ENCODE results near the gene UGT1A4.
"Not testable (repeated sequence)": the region's sequence is repeated elsewhere in the genome, so short reads cannot be mapped to it uniquely, and the experiment has no call there.

UGT1A4 gene

DNA sequence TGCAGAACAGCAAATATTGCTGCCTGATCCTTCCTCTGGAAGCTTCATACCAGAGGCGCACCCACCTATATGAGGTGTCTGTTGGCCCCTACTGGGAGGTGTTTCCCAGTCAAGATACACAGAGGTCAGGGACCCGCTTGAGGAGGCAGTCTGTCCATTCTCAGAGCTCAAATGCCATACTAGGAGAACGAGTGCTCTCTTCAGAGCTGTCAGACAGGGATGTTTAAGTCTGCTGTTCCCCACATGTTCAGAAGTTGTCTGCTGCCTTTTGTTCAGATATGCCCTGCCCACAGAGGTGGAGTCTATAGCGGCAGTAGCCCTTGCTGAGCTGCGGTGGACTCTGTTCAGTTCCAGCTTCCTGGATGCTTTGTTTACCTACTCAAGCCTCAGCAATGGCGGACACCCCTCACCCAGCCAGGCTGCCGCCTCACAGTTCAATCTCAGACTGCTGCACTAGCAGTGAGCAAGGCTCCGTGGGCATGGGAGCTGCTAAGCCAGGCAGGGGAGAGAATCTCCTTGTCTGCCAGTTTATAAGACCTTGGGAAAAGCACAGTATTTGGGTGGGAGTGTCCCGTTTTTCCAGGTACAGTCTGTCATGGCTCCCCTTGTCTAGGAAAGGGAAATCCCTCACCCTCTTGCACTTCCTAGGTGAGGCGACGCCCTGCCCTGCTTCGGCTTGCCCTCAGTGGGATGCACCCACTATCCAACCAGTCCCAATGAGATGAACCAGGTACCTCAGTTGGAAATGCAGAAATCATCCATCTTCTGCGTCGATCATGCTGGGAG, 18.5 kb downstream of the UGT1A4 start:
- H3K9ac ChIP-seq (ENCODE audit: low read depth, low read length); H3K36me3 ChIP-seq (ENCODE audit: control insufficient read depth, insufficient read depth, low read length); H3K4me1 ChIP-seq (ENCODE audit: control insufficient read depth, insufficient read depth, low read length); H3K9me3 ChIP-seq (ENCODE audit: control insufficient read depth, insufficient read depth, low read length); H3K4me3 ChIP-seq (ENCODE audit: low read depth, low read length); H3K27me3 ChIP-seq (ENCODE audit: control insufficient read depth, insufficient read depth, low read length): not testable (repeated sequence)

DNA sequence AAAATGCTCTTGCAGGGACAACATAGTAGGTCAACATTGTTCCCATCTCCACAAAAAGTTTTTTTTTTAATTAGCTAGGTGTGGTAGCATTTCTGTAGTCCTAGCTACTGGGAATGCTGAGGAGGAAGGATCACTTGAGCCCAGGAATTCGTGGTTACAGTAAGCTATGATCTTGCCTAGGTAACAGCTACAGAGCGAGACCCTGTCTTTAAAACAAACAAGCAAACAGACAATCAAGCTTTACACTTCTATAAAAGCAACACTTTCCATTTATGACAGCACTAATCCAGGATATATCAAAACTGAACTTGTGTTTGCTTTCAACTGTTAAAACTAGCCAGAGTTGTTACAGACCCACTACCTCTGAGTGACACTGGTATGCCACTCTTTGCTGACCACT, 22.3 kb downstream of the UGT1A4 start:
- no peaks in the 10 kb centered on the region for H3K36me3 ChIP-seq (ENCODE audit: control insufficient read depth, insufficient read depth, low read length)
- H3K9me3 ChIP-seq (ENCODE audit: control insufficient read depth, insufficient read depth, low read length): peaks cover 4% of the 10 kb centered on the region
- no peaks in the 10 kb centered on the region for H3K27me3 ChIP-seq (ENCODE audit: control insufficient read depth, insufficient read depth, low read length)
- no peaks in the 10 kb centered on the region for H3K4me1 ChIP-seq (ENCODE audit: control insufficient read depth, insufficient read depth, low read length)
- no peak overlapping the region for H3K4me3 ChIP-seq (ENCODE audit: low read depth, low read length)
- no peak overlapping the region for H3K9ac ChIP-seq (ENCODE audit: low read depth, low read length)

DNA sequence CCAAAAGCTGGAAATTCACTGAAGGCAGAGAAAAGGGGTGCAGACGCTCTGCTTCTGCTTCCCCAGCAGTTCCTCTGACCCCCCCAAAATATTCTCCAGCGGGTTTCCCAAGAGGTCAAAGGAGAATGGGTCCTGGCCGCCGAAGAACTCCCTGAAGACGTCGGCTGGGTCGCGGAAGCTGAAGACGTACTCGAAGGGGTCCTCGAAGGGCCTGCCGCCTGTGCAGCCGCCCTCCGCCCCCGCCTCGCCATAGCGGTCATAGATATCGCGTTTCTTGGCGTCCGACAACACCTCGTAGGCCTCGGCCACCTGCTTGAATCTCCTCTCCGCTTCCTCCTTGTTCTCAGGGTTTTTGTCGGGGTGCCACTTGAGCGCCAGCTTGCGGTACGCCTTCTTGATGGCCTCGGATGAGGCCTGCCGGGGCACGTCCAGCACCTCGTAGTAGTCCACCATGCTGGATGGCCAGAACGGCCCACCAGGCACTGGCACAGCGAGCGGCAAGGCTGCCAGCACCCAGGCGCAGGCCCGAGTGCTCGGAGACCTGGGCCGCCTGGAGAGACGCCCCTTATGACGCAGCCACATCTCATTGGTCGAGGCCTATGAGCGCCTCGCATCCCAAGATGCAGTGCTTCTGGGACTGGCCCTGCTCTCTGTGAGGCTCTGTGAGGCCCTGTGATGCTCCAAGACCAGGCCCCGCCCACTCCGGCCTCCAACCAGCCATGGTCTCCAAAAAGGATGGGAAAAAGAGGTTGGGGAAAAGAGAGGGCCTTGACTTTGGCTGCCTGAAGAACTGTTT, 25.1 kb downstream of the UGT1A4 start:
- Histone ChIP-seq H3K36me3 (ENCODE audit: control insufficient read depth, insufficient read depth, low read length) (no peaks in the 10 kb centered on the region), H3K9me3 (ENCODE audit: control insufficient read depth, insufficient read depth, low read length) (no peaks in the 10 kb centered on the region), H3K27me3 (ENCODE audit: control insufficient read depth, insufficient read depth, low read length) (no peaks in the 10 kb centered on the region), H3K9ac (ENCODE audit: low read depth, low read length) (no peak overlapping the region), H3K4me3 (ENCODE audit: low read depth, low read length) (no peak overlapping the region), H3K4me1 (ENCODE audit: control insufficient read depth, insufficient read depth, low read length) (no peaks in the 10 kb centered on the region)

DNA sequence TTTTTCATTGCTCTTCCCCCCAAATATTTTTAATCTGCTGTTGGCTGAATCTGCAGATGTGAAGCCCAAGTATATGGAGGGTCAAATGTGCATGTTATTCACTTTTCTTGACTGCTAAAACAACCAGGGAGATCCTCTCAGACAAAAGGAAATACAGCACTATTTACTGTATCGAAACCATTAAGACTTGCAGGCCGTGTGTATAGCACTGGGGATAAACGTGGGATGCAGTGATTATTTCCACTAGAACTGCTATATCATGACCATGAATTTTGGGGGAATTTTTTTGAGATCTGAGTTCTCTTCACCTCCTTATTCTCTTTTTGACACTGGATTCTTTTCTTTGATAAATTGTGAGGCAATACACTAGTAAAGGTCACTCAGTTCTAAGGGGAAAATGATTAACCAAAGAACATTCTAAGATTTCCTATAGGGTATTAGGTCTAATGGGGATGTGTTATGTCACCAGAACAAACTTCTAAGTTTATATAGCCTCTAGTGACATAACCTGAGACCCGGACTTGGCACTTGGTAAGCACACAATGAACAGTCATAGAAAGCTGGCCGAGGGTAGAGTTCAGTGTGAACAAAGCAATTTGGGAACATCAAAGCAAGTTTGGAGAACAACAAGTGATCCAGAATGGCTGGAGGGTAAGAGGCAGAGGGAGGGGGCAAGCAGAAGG, 26.7 kb downstream of the UGT1A4 start:
- Histone ChIP-seq H3K4me3 (ENCODE audit: low read depth, low read length) (no peak overlapping the region), H3K36me3 (ENCODE audit: control insufficient read depth, insufficient read depth, low read length) (no peaks in the 10 kb centered on the region), H3K9me3 (ENCODE audit: control insufficient read depth, insufficient read depth, low read length) (no peaks in the 10 kb centered on the region), H3K27me3 (ENCODE audit: control insufficient read depth, insufficient read depth, low read length) (no peaks in the 10 kb centered on the region), H3K4me1 (ENCODE audit: control insufficient read depth, insufficient read depth, low read length) (no peaks in the 10 kb centered on the region), H3K9ac (ENCODE audit: low read depth, low read length) (no peak overlapping the region)

DNA sequence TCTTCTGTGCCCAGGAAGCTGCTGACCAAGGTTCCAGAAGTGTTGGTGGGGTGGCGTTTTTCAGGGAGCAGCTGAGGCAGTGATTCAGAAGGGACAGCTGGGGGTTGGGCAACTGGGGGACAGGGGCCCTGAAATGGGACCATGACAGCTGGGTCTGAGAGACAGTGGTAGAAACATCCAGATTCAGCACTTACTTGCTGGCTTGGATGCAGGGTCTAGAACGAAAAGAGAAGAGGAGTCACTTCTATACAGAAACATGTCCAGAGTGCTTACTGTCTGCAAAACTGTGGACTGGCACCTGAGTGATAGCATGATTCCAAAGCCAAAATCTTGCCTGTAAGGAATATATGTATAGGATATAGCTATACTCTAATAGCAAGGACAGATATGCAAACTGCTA, 27.3 kb downstream of the UGT1A4 start:
- not testable (repeated sequence) for H3K9ac ChIP-seq (ENCODE audit: low read depth, low read length); H3K36me3 ChIP-seq (ENCODE audit: control insufficient read depth, insufficient read depth, low read length); H3K27me3 ChIP-seq (ENCODE audit: control insufficient read depth, insufficient read depth, low read length); H3K4me3 ChIP-seq (ENCODE audit: low read depth, low read length); H3K9me3 ChIP-seq (ENCODE audit: control insufficient read depth, insufficient read depth, low read length); H3K4me1 ChIP-seq (ENCODE audit: control insufficient read depth, insufficient read depth, low read length)

DNA sequence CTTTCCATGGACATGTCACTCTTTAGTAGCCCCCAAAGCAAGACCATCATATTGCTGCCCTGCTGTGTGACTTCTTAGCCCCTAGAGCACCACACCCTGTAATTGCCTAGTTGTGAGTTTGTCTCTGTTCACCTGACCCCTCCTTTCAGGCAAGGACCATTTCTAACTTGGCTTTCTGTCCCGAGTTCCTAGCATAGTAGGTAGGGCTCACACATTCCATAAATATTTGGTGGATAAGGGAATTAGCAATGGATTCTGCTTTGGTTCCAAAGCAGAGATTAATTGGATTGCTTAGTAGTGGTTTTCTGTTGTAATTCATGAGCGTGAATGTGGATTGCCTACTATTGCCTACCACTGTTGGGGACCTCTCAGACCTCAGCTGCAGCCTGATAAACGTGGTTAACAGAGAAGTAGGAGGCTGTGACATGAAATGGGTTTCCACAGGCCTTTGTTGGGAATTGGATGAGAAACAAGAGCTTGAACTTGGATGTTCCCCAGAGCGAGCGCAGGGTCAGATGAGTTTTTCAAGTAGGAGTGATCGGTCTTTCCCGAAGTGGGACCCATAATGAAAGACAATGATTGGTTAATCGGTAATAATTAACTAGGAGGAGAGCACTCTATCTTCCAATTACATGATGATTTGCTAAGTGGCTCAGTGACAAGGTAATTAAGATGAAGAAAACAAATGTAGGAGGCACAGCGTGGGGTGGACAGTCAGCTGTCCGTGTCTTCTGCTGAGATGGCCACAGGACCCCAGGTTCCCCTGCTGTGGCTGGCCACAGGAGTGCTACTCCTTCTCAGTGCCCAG, 28.1 kb downstream of the UGT1A4 start:
- Histone ChIP-seq H3K27me3 (ENCODE audit: control insufficient read depth, insufficient read depth, low read length) (no peaks in the 10 kb centered on the region), H3K36me3 (ENCODE audit: control insufficient read depth, insufficient read depth, low read length) (no peaks in the 10 kb centered on the region), H3K9me3 (ENCODE audit: control insufficient read depth, insufficient read depth, low read length) (no peaks in the 10 kb centered on the region), H3K9ac (ENCODE audit: low read depth, low read length) (no peak overlapping the region), H3K4me1 (ENCODE audit: control insufficient read depth, insufficient read depth, low read length) (no peaks in the 10 kb centered on the region), H3K4me3 (ENCODE audit: low read depth, low read length) (no peak overlapping the region)

DNA sequence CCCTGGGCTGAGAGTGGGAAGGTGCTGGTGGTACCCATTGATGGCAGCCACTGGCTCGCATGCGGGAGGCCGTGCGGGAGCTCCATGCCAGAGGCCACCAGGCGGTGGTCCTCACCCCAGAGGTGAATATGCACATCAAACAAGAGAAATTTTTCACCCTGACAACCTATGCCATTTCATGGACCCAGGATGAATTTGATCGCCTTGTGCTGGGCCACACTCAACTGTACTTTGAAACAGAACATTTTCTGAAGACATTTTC, 28.7 kb downstream of the UGT1A4 start:
- Histone ChIP-seq H3K9me3 (ENCODE audit: control insufficient read depth, insufficient read depth, low read length) (no peaks in the 10 kb centered on the region), H3K4me3 (ENCODE audit: low read depth, low read length) (no peak overlapping the region), H3K9ac (ENCODE audit: low read depth, low read length) (no peak overlapping the region), H3K36me3 (ENCODE audit: control insufficient read depth, insufficient read depth, low read length) (no peaks in the 10 kb centered on the region), H3K4me1 (ENCODE audit: control insufficient read depth, insufficient read depth, low read length) (no peaks in the 10 kb centered on the region), H3K27me3 (ENCODE audit: control insufficient read depth, insufficient read depth, low read length) (no peaks in the 10 kb centered on the region)

DNA sequence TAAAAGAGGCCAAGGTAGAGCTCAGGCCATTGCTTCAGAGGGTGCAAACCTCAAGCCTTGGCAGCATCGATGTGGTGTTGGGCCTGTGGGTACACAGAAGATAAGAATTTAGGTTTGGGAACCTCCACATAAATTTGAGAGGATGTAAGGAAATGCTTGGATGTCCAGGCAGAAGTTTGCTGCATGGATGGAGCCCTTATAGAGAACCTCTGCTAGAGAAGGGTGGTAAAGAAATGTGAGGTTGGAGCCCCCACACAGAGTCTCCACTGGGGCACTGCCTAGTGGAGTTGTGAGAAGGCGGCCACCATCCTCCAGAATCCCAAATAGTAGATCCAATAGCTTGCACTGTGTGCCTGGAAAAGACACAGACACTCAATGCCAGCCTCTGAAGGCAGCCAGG, 32.2 kb downstream of the UGT1A4 start:
- not testable (repeated sequence) for H3K9ac ChIP-seq (ENCODE audit: low read depth, low read length); H3K9me3 ChIP-seq (ENCODE audit: control insufficient read depth, insufficient read depth, low read length); H3K36me3 ChIP-seq (ENCODE audit: control insufficient read depth, insufficient read depth, low read length); H3K4me1 ChIP-seq (ENCODE audit: control insufficient read depth, insufficient read depth, low read length); H3K27me3 ChIP-seq (ENCODE audit: control insufficient read depth, insufficient read depth, low read length); H3K4me3 ChIP-seq (ENCODE audit: low read depth, low read length)

DNA sequence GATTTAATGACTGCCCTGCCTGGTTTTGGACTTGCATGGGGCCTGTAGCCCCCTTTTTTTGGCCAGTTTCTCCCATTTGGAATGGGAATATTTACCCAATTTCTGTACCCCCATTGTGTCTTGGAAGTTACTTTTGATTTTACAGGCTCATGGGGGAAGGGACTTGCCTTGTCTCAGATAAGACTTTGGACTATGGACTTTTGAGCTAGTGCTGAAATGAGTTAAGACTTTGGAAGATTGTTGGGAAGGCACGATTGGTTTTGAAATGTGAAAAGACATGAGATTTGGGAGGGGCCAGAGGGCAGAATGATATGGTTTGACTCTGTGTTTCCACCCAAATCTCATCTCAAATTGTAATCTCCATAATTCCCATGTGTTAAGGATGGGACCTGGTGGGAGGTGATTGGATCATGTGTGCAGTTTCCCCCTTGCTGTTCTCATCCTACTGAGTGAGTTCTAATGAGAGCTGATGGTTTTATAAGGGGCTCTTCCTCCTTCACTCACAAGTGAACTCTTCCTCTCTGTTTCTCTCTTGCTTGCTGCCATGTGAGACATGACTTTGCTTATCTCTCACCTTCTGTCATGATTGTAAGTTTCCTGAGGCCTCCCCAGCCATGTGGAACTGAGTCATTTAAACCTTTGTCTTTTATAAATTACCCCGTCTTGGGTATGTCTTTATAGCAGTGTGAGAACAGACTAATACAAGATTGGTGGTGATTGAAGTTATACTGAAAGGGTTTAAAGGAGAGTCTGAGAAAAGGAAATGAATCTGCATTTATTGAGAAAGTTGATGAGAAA, 32.9 kb downstream of the UGT1A4 start:
- not testable (repeated sequence) for H3K36me3 ChIP-seq (ENCODE audit: control insufficient read depth, insufficient read depth, low read length); H3K4me3 ChIP-seq (ENCODE audit: low read depth, low read length); H3K4me1 ChIP-seq (ENCODE audit: control insufficient read depth, insufficient read depth, low read length); H3K9me3 ChIP-seq (ENCODE audit: control insufficient read depth, insufficient read depth, low read length); H3K27me3 ChIP-seq (ENCODE audit: control insufficient read depth, insufficient read depth, low read length); H3K9ac ChIP-seq (ENCODE audit: low read depth, low read length)

DNA sequence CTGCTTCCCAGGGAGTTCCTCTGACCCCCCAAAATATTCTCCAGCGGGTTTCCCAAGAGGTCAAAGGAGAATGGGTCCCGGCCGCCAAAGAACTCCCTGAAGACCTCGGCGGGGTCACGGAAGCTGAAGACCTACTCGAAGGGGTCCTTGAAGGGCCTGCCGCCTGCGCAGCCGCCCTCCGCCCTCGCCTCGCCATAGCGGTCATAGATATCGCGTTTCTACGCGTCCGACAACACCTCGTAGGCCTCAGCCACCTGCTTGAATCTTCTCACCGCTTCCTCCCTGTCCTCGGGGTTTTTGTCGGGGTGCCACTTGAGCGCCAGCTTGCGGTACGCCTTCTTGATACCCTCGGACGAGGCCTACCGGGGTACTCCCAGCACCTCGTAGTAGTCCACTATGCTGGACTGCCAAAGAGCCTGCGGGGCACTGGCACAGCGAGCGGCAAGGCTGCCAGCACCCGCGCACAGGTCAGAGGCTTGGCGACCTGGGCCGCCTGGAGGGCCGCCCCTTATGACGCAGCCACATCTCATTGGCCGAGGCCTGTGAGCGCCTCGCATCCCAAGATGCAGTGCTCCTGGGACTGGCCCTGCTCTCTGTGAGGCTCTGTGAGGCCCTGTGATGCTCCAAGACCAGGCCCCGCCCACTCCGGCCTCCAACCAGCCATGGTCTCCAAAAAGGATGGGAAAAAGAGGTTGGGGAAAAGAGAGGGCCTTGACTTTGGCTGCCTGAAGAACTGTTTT, 36.5 kb downstream of the UGT1A4 start:
- no peak overlapping the region for H3K9ac ChIP-seq (ENCODE audit: low read depth, low read length)
- no peaks in the 10 kb centered on the region for H3K9me3 ChIP-seq (ENCODE audit: control insufficient read depth, insufficient read depth, low read length)
- no peaks in the 10 kb centered on the region for H3K36me3 ChIP-seq (ENCODE audit: control insufficient read depth, insufficient read depth, low read length)
- no peaks in the 10 kb centered on the region for H3K27me3 ChIP-seq (ENCODE audit: control insufficient read depth, insufficient read depth, low read length)
- no peaks in the 10 kb centered on the region for H3K4me1 ChIP-seq (ENCODE audit: control insufficient read depth, insufficient read depth, low read length)
- H3K4me3 ChIP-seq (ENCODE audit: low read depth, low read length): no peak overlapping the region
